ENCODE measurements around the gene PIWIL1.

The PIWIL1 gene

GRCh38 chr12:130299574-130299973 lies 38.1 kb upstream of the PIWIL1 start:
- Histone ChIP-seq H2BK5ac (ENCODE audit: low read length) (no peak overlapping the region), H4K8ac (ENCODE audit: low read depth, low read length) (no peak overlapping the region), H3K79me2 (ENCODE audit: control insufficient read depth, insufficient read depth, low read length) (no peaks in the 10 kb centered on the region), H3K56ac (ENCODE audit: low read length) (no peak overlapping the region), H3K9ac (ENCODE audit: low read length) (no peak overlapping the region), H3K4me2 (ENCODE audit: low read length) (no peak overlapping the region), H3K18ac (ENCODE audit: low read length) (no peak overlapping the region), H2BK15ac (replicated peaks; ENCODE audit: low read depth) (no peak overlapping the region), H3K4me1 (ENCODE audit: control insufficient read depth, low read depth, low read length) (no peaks in the 10 kb centered on the region), H2AK5ac (ENCODE audit: low read length) (no peak overlapping the region), H3K27ac (ENCODE audit: low read depth, low read length) (no peak overlapping the region), H2BK120ac (ENCODE audit: low read depth, low read length) (no peak overlapping the region), H3K27me3 (ENCODE audit: insufficient read depth, low read length, poor library complexity) (no peaks in the 10 kb centered on the region), H3K4ac (ENCODE audit: low read depth, low read length) (no peak overlapping the region), H3K4me3 (ENCODE audit: low read length) (no peak overlapping the region), H3K23ac (ENCODE audit: low read length) (no peak overlapping the region), H3K79me1 (ENCODE audit: low read length) (no peaks in the 10 kb centered on the region), H4K5ac (ENCODE audit: low read length) (no peak overlapping the region), H3K36me3 (ENCODE audit: control insufficient read depth, insufficient read depth, low read length) (no peaks in the 10 kb centered on the region)
- no peak for DNase-seq
- whole genome bisulfite sequencing (ENCODE audit: extremely low coverage, insufficient coverage, low lambda C conversion rate), result no CpG with 5 or more reads among the region's 6 CpGs

GRCh38 chr12:130300090-130300489 lies 37.6 kb upstream of the PIWIL1 start:
- Histone ChIP-seq H3K4me2 (ENCODE audit: low read length) (no peak overlapping the region), H3K4me1 (ENCODE audit: control insufficient read depth, low read depth, low read length) (no peaks in the 10 kb centered on the region), H4K8ac (ENCODE audit: low read depth, low read length) (no peak overlapping the region), H3K27ac (ENCODE audit: low read depth, low read length) (no peak overlapping the region), H3K56ac (ENCODE audit: low read length) (no peak overlapping the region), H3K4ac (ENCODE audit: low read depth, low read length) (no peak overlapping the region), H3K36me3 (ENCODE audit: control insufficient read depth, insufficient read depth, low read length) (no peaks in the 10 kb centered on the region), H3K27me3 (ENCODE audit: insufficient read depth, low read length, poor library complexity) (no peaks in the 10 kb centered on the region), H2BK120ac (ENCODE audit: low read depth, low read length) (no peak overlapping the region), H2AK5ac (ENCODE audit: low read length) (no peak overlapping the region), H3K9ac (ENCODE audit: low read length) (no peak overlapping the region), H2BK15ac (replicated peaks; ENCODE audit: low read depth) (no peak overlapping the region), H4K5ac (ENCODE audit: low read length) (no peak overlapping the region), H3K4me3 (ENCODE audit: low read length) (no peak overlapping the region), H3K79me1 (ENCODE audit: low read length) (no peaks in the 10 kb centered on the region), H3K18ac (ENCODE audit: low read length) (no peak overlapping the region), H3K79me2 (ENCODE audit: control insufficient read depth, insufficient read depth, low read length) (no peaks in the 10 kb centered on the region), H2BK5ac (ENCODE audit: low read length) (no peak overlapping the region), H3K23ac (ENCODE audit: low read length) (no peak overlapping the region)
- no peak for DNase-seq
- WGBS (ENCODE audit: extremely low coverage, insufficient coverage, low lambda C conversion rate), result no CpG with 5 or more reads among the region's 4 CpGs

GRCh38 chr12:130300737-130301535 lies 36.8 kb upstream of the PIWIL1 start:
- Histone ChIP-seq H3K23ac (ENCODE audit: low read length) (no peak overlapping the region), H3K4ac (ENCODE audit: low read depth, low read length) (no peak overlapping the region), H2AK5ac (ENCODE audit: low read length) (no peak overlapping the region), H3K79me2 (ENCODE audit: control insufficient read depth, insufficient read depth, low read length) (no peaks in the 10 kb centered on the region), H4K8ac (ENCODE audit: low read depth, low read length) (no peak overlapping the region), H2BK5ac (ENCODE audit: low read length) (no peak overlapping the region), H4K5ac (ENCODE audit: low read length) (no peak overlapping the region), H3K56ac (ENCODE audit: low read length) (no peak overlapping the region), H3K4me1 (ENCODE audit: control insufficient read depth, low read depth, low read length) (no peaks in the 10 kb centered on the region), H3K27ac (ENCODE audit: low read depth, low read length) (no peak overlapping the region), H2BK15ac (replicated peaks; ENCODE audit: low read depth) (no peak overlapping the region), H3K4me3 (ENCODE audit: low read length) (no peak overlapping the region), H3K4me2 (ENCODE audit: low read length) (no peak overlapping the region), H3K79me1 (ENCODE audit: low read length) (no peaks in the 10 kb centered on the region), H3K18ac (ENCODE audit: low read length) (no peak overlapping the region), H2BK120ac (ENCODE audit: low read depth, low read length) (no peak overlapping the region), H3K9ac (ENCODE audit: low read length) (no peak overlapping the region), H3K27me3 (ENCODE audit: insufficient read depth, low read length, poor library complexity) (no peaks in the 10 kb centered on the region), H3K36me3 (ENCODE audit: control insufficient read depth, insufficient read depth, low read length) (no peaks in the 10 kb centered on the region)
- DNase-seq, result no peak
- no CpG with 5 or more reads among the region's 21 CpGs for WGBS (ENCODE audit: extremely low coverage, insufficient coverage, low lambda C conversion rate)

- Histone ChIP-seq H2BK120ac (ENCODE audit: low read depth, low read length) (no peak overlapping the region), H4K8ac (ENCODE audit: low read depth, low read length) (no peak overlapping the region), H3K23ac (ENCODE audit: low read length) (no peak overlapping the region), H4K5ac (ENCODE audit: low read length) (no peak overlapping the region), H3K79me1 (ENCODE audit: low read length) (no peaks in the 10 kb centered on the region), H3K27ac (ENCODE audit: low read depth, low read length) (no peak overlapping the region), H3K4me1 (ENCODE audit: control insufficient read depth, low read depth, low read length) (no peaks in the 10 kb centered on the region), H3K4me3 (ENCODE audit: low read length) (no peak overlapping the region), H2BK5ac (ENCODE audit: low read length) (no peak overlapping the region), H2AK5ac (ENCODE audit: low read length) (no peak overlapping the region), H3K56ac (ENCODE audit: low read length) (no peak overlapping the region), H3K4ac (ENCODE audit: low read depth, low read length) (no peak overlapping the region), H3K79me2 (ENCODE audit: control insufficient read depth, insufficient read depth, low read length) (no peaks in the 10 kb centered on the region), H3K4me2 (ENCODE audit: low read length) (no peak overlapping the region), H2BK15ac (replicated peaks; ENCODE audit: low read depth) (no peak overlapping the region), H3K18ac (ENCODE audit: low read length) (no peak overlapping the region), H3K27me3 (ENCODE audit: insufficient read depth, low read length, poor library complexity) (no peaks in the 10 kb centered on the region), H3K9ac (ENCODE audit: low read length) (no peak overlapping the region), H3K36me3 (ENCODE audit: control insufficient read depth, insufficient read depth, low read length) (no peaks in the 10 kb centered on the region)
- no CpG with 5 or more reads among the region's 14 CpGs for WGBS (ENCODE audit: extremely low coverage, insufficient coverage, low lambda C conversion rate)
- DNase-seq, result no peak
These were observed 36.1 kb upstream of the PIWIL1 start for GRCh38 chr12:130301559-130301958.

- Histone ChIP-seq H3K4me3 (ENCODE audit: low read length) (no peak overlapping the region), H3K79me1 (ENCODE audit: low read length) (no peaks in the 10 kb centered on the region), H3K36me3 (ENCODE audit: control insufficient read depth, insufficient read depth, low read length) (no peaks in the 10 kb centered on the region), H3K79me2 (ENCODE audit: control insufficient read depth, insufficient read depth, low read length) (no peaks in the 10 kb centered on the region), H3K56ac (ENCODE audit: low read length) (no peak overlapping the region), H3K4me1 (ENCODE audit: control insufficient read depth, low read depth, low read length) (no peaks in the 10 kb centered on the region), H3K18ac (ENCODE audit: low read length) (no peak overlapping the region), H3K4ac (ENCODE audit: low read depth, low read length) (no peak overlapping the region), H3K27ac (ENCODE audit: low read depth, low read length) (no peak overlapping the region), H2AK5ac (ENCODE audit: low read length) (no peak overlapping the region), H3K4me2 (ENCODE audit: low read length) (no peak overlapping the region), H3K9ac (ENCODE audit: low read length) (no peak overlapping the region), H3K23ac (ENCODE audit: low read length) (no peak overlapping the region), H2BK120ac (ENCODE audit: low read depth, low read length) (no peak overlapping the region), H2BK5ac (ENCODE audit: low read length) (no peak overlapping the region), H4K5ac (ENCODE audit: low read length) (no peak overlapping the region), H2BK15ac (replicated peaks; ENCODE audit: low read depth) (no peak overlapping the region), H3K27me3 (ENCODE audit: insufficient read depth, low read length, poor library complexity) (no peaks in the 10 kb centered on the region), H4K8ac (ENCODE audit: low read depth, low read length) (no peak overlapping the region)
- WGBS (ENCODE audit: extremely low coverage, insufficient coverage, low lambda C conversion rate), result no CpG with 5 or more reads among the region's 8 CpGs
- no peak for DNase-seq
These were observed 33.9 kb upstream of the PIWIL1 start for GRCh38 chr12:130303781-130304180.

GRCh38 chr12:130307859-130308258 lies 29.8 kb upstream of the PIWIL1 start:
- Histone ChIP-seq H2BK15ac (replicated peaks; ENCODE audit: low read depth) (no peak overlapping the region), H3K23ac (ENCODE audit: low read length) (no peak overlapping the region), H3K4me1 (ENCODE audit: control insufficient read depth, low read depth, low read length) (no peaks in the 10 kb centered on the region), H3K56ac (ENCODE audit: low read length) (no peak overlapping the region), H3K4me3 (ENCODE audit: low read length) (no peak overlapping the region), H4K5ac (ENCODE audit: low read length) (no peak overlapping the region), H2BK120ac (ENCODE audit: low read depth, low read length) (no peak overlapping the region), H2AK5ac (ENCODE audit: low read length) (no peak overlapping the region), H3K4ac (ENCODE audit: low read depth, low read length) (no peak overlapping the region), H2BK5ac (ENCODE audit: low read length) (no peak overlapping the region), H3K18ac (ENCODE audit: low read length) (no peak overlapping the region), H3K9ac (ENCODE audit: low read length) (no peak overlapping the region), H3K27me3 (ENCODE audit: insufficient read depth, low read length, poor library complexity) (no peaks in the 10 kb centered on the region), H3K4me2 (ENCODE audit: low read length) (no peak overlapping the region), H4K8ac (ENCODE audit: low read depth, low read length) (no peak overlapping the region), H3K36me3 (ENCODE audit: control insufficient read depth, insufficient read depth, low read length) (no peaks in the 10 kb centered on the region), H3K79me2 (ENCODE audit: control insufficient read depth, insufficient read depth, low read length) (no peaks in the 10 kb centered on the region), H3K27ac (ENCODE audit: low read depth, low read length) (no peak overlapping the region), H3K79me1 (ENCODE audit: low read length) (no peaks in the 10 kb centered on the region)
- DNase-seq, result no peak
- WGBS (ENCODE audit: extremely low coverage, insufficient coverage, low lambda C conversion rate), result no CpG with 5 or more reads among the region's 14 CpGs

Measured in mesendoderm (in vitro differentiated cells).